OCI-LY1 (cell line): ENCODE results near the gene NOP53.

Experiments used
- H2AFZ ChIP-seq: fragments of 200-600 bp; sonication (generic), shearing (Covaris generic); 2 replicates; pipeline ENCODE4 v1.6.0; 2014; ENCODE audit warnings: antibody characterized with exemption, mild to moderate bottlenecking, low read length
- H3F3A ChIP-seq: fragments of 200-600 bp; sonication (generic), shearing (Covaris generic); 2 replicates; pipeline ENCODE4 v1.6.0; 2014; ENCODE audit warnings: mild to moderate bottlenecking, antibody characterized with exemption, low read length, moderate library complexity; ENCODE audit not compliant: insufficient read depth
- H3K27ac ChIP-seq: fragments of 200-600 bp; sonication (generic); 2 replicates; pipeline ENCODE4 v1.5.1; 2014; ENCODE audit warnings: low read length, mixed run types, mild to moderate bottlenecking, low read depth; ENCODE audit not compliant: poor library complexity, severe bottlenecking
- H3K27me3 ChIP-seq: fragments of 200-600 bp; sonication (generic); 2 replicates; pipeline ENCODE4 v1.6.0; 2014; ENCODE audit warnings: antibody characterized with exemption, mild to moderate bottlenecking, low read length, moderate library complexity; ENCODE audit not compliant: insufficient read depth
- H3K36me3 ChIP-seq: fragments of 200-600 bp; sonication (generic); 2 replicates; pipeline ENCODE4 v1.6.1; 2014; ENCODE audit warnings: mild to moderate bottlenecking, antibody characterized with exemption, low read length, moderate library complexity, mixed read lengths; ENCODE audit not compliant: insufficient read depth
- H3K4me1 ChIP-seq: fragments of 200-600 bp; sonication (generic); 2 replicates; pipeline ENCODE4 v1.5.1; 2014; ENCODE audit warnings: mild to moderate bottlenecking, low read length, moderate library complexity; ENCODE audit not compliant: insufficient read depth, severe bottlenecking
- H3K4me2 ChIP-seq: fragments of 200-600 bp; sonication (generic), shearing (Covaris generic); 2 replicates; pipeline ENCODE4 v1.6.1; 2014; ENCODE audit warnings: low read length
- H3K4me3 ChIP-seq: fragments of 200-600 bp; sonication (generic); 2 replicates; pipeline ENCODE4 v1.5.1; 2014; ENCODE audit warnings: low read length, low read depth, mild to moderate bottlenecking, mixed read lengths; ENCODE audit not compliant: poor library complexity, severe bottlenecking
- H3K79me2 ChIP-seq: fragments of 200-600 bp; shearing (Covaris generic); 2 replicates; pipeline ENCODE4 v1.6.1; 2016; ENCODE audit warnings: mixed run types, low read length, mixed read lengths; ENCODE audit not compliant: insufficient read depth
- H3K9ac ChIP-seq: fragments of 200-600 bp; sonication (generic), shearing (Covaris generic); 2 replicates; pipeline ENCODE4 v1.6.1; 2014; ENCODE audit warnings: mild to moderate bottlenecking, low read length, mixed read lengths
- H3K9me2 ChIP-seq: fragments of 200-600 bp; sonication (generic), shearing (Covaris generic); 2 replicates; pipeline ENCODE4 v1.6.1; 2014; ENCODE audit warnings: low read depth, mild to moderate bottlenecking, low read length, mixed read lengths
- H3K9me3 ChIP-seq: fragments of 200-600 bp; shearing (Covaris generic); 2 replicates; pipeline ENCODE4 v1.6.1; 2014; ENCODE audit warnings: low read length, mixed read lengths
- H4K20me1 ChIP-seq: fragments of 200-600 bp; sonication (generic), shearing (Covaris generic); 2 replicates; pipeline ENCODE4 v1.6.0; 2016; ENCODE audit warnings: mild to moderate bottlenecking, low read length; ENCODE audit not compliant: insufficient read depth
- CTCF ChIP-seq: fragments of 200-600 bp; sonication (generic), shearing (Covaris generic); IDR thresholded peaks from 2 replicates; pipeline ENCODE4 v1.5.1; 2017; ENCODE audit warnings: mild to moderate bottlenecking, antibody characterized with exemption, low read length, moderate library complexity, mixed read lengths
- EZH2 ChIP-seq: fragments of 200-600 bp; sonication (generic), shearing (Covaris generic); IDR thresholded peaks from 2 replicates; pipeline ENCODE4 v1.8.0; 2017; ENCODE audit warnings: borderline replicate concordance, mixed run types, mild to moderate bottlenecking, antibody characterized with exemption, low read length, moderate library complexity, mixed read lengths

Gene NOP53

GRCh38 chr19:47796785-47797184 is 51.4 kb downstream of the NOP53 start:
- H3K4me1 ChIP-seq, result no peaks in the 10 kb centered on the region
- no peak overlapping the region for H2AFZ ChIP-seq
- no peak overlapping the region for H3K27ac ChIP-seq
- no peaks in the 10 kb centered on the region for H3K27me3 ChIP-seq
- H3K9me3 ChIP-seq, result peaks cover 5% of the 10 kb centered on the region
- no peak overlapping the region for H3K4me3 ChIP-seq
- H3K36me3 ChIP-seq, result no peaks in the 10 kb centered on the region; the same call in 1 of the 2 replicates
- no peak overlapping the region for H3K9ac ChIP-seq
- no peaks in the 10 kb centered on the region for H3K79me2 ChIP-seq
- TF ChIP-seq CTCF (no peak), EZH2 (no peak)
- H3F3A ChIP-seq, result no peaks in the 10 kb centered on the region
- no peak overlapping the region for H3K4me2 ChIP-seq
- no peaks in the 10 kb centered on the region for H3K9me2 ChIP-seq
- no peaks in the 10 kb centered on the region for H4K20me1 ChIP-seq

DNA sequence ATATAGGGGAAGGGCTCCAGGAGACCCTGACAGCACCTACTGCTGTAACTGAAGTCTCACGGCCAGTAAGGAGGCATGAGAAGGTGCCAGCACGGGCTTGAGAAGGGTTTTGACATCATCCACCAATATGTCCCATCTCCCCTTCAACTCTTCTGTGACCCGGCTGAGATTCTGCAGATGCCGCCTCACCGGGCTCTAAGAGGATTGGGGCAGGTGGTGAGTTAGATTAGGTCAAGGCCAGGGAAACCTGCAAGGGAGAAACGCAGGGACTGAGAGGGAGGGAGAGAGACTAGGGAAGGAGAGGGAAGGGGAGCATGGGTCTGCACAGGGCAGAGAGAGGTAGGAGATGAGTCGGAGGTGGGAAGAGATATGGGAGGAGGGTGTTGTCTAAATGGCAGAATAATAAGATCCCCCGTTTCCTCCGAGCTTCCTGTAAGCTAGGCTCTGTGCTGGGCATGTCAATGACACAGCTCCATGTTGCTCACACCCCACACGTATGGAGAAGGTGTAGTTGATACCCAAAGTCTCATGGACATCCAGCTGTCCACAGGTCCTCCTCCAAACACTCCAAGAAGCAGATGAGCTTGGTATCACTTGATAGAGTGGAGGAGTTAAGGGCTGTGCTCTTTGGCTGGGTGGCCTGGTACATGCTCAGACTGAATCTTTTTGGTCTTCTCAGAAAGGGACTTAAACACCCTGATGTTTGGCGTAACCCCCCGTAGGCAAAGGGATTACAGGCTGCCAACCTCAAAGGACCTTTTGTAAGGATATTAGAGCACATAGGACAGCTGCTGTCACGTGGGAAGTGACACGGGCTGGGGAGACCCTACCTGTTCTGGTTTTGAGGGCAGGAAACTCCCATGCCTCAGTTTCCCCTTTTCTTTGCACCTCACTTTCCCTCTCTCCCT is 52.9 kb downstream of the NOP53 start:
- Histone ChIP-seq H3F3A (no peaks in the 10 kb centered on the region), H4K20me1 (no peaks in the 10 kb centered on the region), H3K27ac (no peak overlapping the region), H3K79me2 (no peaks in the 10 kb centered on the region), H3K36me3 (no peaks in the 10 kb centered on the region), H3K9ac (no peak overlapping the region), H3K4me1 (no peaks in the 10 kb centered on the region), H2AFZ (no peak overlapping the region), H3K4me2 (no peak overlapping the region), H3K9me2 (no peaks in the 10 kb centered on the region), H3K27me3 (no peaks in the 10 kb centered on the region), H3K4me3 (no peak overlapping the region), H3K9me3 (no peaks in the 10 kb centered on the region; the same call in 1 of the 2 replicates)
- TF ChIP-seq CTCF (no peak), EZH2 (no peak)

GRCh38 chr19:47798904-47799266 is 53.5 kb downstream of the NOP53 start:
- H3K4me3 ChIP-seq, result no peak overlapping the region
- no peaks in the 10 kb centered on the region for H3K27me3 ChIP-seq
- no peaks in the 10 kb centered on the region for H3K9me2 ChIP-seq
- no peaks in the 10 kb centered on the region for H3F3A ChIP-seq
- H3K4me2 ChIP-seq, result no peak overlapping the region
- H3K9me3 ChIP-seq, result no peaks in the 10 kb centered on the region; the same call in 1 of the 2 replicates
- no peaks in the 10 kb centered on the region for H3K4me1 ChIP-seq
- TF ChIP-seq CTCF, result no peak
- H3K27ac ChIP-seq, result no peak overlapping the region
- no peaks in the 10 kb centered on the region for H3K36me3 ChIP-seq
- H4K20me1 ChIP-seq, result no peaks in the 10 kb centered on the region
- no peak overlapping the region for H3K9ac ChIP-seq
- no peaks in the 10 kb centered on the region for H3K79me2 ChIP-seq
- no peak overlapping the region for H2AFZ ChIP-seq
